Stimulated activated CD4-positive, alpha-beta T cell treated with anti-CD3 and anti-CD28 coated beads, Interleukin-15, amount 100 ng/mL, for 48 hours (primary cell): Measurements from ENCODE around the gene PSG4.
"Not testable (repeated sequence)": the region's sequence is repeated elsewhere in the genome, so short reads cannot be mapped to it uniquely, and the experiment has no call there.

ENCODE experiments used
- DNase-seq, 2 donors: peaks; one replicate each; pipeline ENCODE4 v3.0.0-alpha.2; 2020; ENCODE audit warnings: low read depth in 2 of 2

The PSG4 gene

GRCh38 chr19:43205471-43206105 lies at the start of gene PSG4:
TSS of gene PSG4 (minus strand) at chr19:43205638. CDS start at chr19:43205536, 102 bp downstream.
- not testable (repeated sequence) for DNase-seq

- not testable (repeated sequence) for DNase-seq
Observed at GRCh38 chr19:43251428-43251827, 46.0 kb upstream of the PSG4 start.

- not testable (repeated sequence) for DNase-seq
Observed at GRCh38 chr19:43250296-43250695, 44.9 kb upstream of the PSG4 start.

- not testable (repeated sequence) for DNase-seq
Observed at GRCh38 chr19:43248635-43249002, 43.2 kb upstream of the PSG4 start.

- DNase-seq, result not testable (repeated sequence)
Observed at GRCh38 chr19:43247243-43247880, 41.9 kb upstream of the PSG4 start.

- DNase-seq, result not testable (repeated sequence)
Observed at GRCh38 chr19:43245848-43246247, 40.4 kb upstream of the PSG4 start.

- DNase-seq, result not testable (repeated sequence)
Observed at GRCh38 chr19:43242211-43242610, 36.8 kb upstream of the PSG4 start.

GRCh38 chr19:43238213-43238612 lies 32.8 kb upstream of the PSG4 start:
- DNase-seq, result not testable (repeated sequence)

GRCh38 chr19:43235686-43236085 lies 30.2 kb upstream of the PSG4 start:
- DNase-seq, result not testable (repeated sequence)

- no peak for DNase-seq
Observed at GRCh38 chr19:43229315-43229714, 23.9 kb upstream of the PSG4 start.

GRCh38 chr19:43228730-43229129 lies 23.3 kb upstream of the PSG4 start:
- not testable (repeated sequence) for DNase-seq

GRCh38 chr19:43226986-43227385 lies 21.5 kb upstream of the PSG4 start:
- DNase-seq, result not testable (repeated sequence)

GRCh38 chr19:43224855-43225253 lies 19.4 kb upstream of the PSG4 start:
- no peak for DNase-seq

- not testable (repeated sequence) for DNase-seq
Observed at GRCh38 chr19:43224201-43224854, 18.9 kb upstream of the PSG4 start.

- DNase-seq, result not testable (repeated sequence)
Observed at GRCh38 chr19:43221891-43222290, 16.5 kb upstream of the PSG4 start.

GRCh38 chr19:43219136-43219535 lies 13.7 kb upstream of the PSG4 start:
- not testable (repeated sequence) for DNase-seq

- not testable (repeated sequence) for DNase-seq
Observed at GRCh38 chr19:43215881-43216280, 10.4 kb upstream of the PSG4 start.

- DNase-seq, result no peak
Observed at GRCh38 chr19:43207991-43208390, 2.6 kb upstream of the PSG4 start.

- DNase-seq, result not testable (repeated sequence)
Observed at GRCh38 chr19:43207174-43207573, 1.7 kb upstream of the PSG4 start.

GRCh38 chr19:43203611-43204010 lies 1.8 kb downstream of the PSG4 start:
- not testable (repeated sequence) for DNase-seq

GRCh38 chr19:43201891-43202290 lies 3.5 kb downstream of the PSG4 start:
- DNase-seq, result not testable (repeated sequence)

GRCh38 chr19:43201337-43201801 lies 4.1 kb downstream of the PSG4 start:
- not testable (repeated sequence) for DNase-seq
